Measurements from ENCODE around the gene GPS1. TPM values are rescaled to one million over a fixed set of nuclear protein-coding genes. Genes with fewer than 3 reads are reported as not detected.

Gene GPS1
- total and polyA plus RNA-seq, 10 of the 15 experiments (the other 5 are each of a cell fraction or from before 2014, with no cell fraction given): 2.2 to 146 (median 77.7) TPM

- TF ChIP-seq, protein P1, sequence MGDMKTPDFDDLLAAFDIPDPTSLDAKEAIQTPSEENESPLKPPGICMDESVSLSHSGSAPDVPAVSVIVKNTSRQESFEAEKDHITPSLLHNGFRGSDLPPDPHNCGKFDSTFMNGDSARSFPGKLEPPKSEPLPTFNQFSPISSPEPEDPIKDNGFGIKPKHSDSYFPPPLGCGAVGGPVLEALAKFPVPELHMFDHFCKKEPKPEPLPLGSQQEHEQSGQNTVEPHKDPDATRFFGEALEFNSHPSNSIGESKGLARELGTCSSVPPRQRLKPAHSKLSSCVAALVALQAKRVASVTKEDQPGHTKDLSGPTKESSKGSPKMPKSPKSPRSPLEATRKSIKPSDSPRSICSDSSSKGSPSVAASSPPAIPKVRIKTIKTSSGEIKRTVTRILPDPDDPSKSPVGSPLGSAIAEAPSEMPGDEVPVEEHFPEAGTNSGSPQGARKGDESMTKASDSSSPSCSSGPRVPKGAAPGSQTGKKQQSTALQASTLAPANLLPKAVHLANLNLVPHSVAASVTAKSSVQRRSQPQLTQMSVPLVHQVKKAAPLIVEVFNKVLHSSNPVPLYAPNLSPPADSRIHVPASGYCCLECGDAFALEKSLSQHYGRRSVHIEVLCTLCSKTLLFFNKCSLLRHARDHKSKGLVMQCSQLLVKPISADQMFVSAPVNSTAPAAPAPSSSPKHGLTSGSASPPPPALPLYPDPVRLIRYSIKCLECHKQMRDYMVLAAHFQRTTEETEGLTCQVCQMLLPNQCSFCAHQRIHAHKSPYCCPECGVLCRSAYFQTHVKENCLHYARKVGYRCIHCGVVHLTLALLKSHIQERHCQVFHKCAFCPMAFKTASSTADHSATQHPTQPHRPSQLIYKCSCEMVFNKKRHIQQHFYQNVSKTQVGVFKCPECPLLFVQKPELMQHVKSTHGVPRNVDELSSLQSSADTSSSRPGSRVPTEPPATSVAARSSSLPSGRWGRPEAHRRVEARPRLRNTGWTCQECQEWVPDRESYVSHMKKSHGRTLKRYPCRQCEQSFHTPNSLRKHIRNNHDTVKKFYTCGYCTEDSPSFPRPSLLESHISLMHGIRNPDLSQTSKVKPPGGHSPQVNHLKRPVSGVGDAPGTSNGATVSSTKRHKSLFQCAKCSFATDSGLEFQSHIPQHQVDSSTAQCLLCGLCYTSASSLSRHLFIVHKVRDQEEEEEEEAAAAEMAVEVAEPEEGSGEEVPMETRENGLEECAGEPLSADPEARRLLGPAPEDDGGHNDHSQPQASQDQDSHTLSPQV (IDR thresholded peaks at IDR 0.05): no peak
- TF ChIP-seq SMARCA5 (IDR thresholded peaks at IDR 0.05) (no peak), POLR2A (IDR thresholded peaks at IDR 0.05; ENCODE audit: low read depth, low read length) (peak; percentile 67; the same call in 1 of the 2 replicates), RELA (IDR thresholded peaks at IDR 0.05; ENCODE audit: borderline replicate concordance, partially characterized antibody) (no peak), EP300 (IDR thresholded peaks at IDR 0.05; ENCODE audit: borderline replicate concordance in 1 of 2, control insufficient read depth in 1 of 2, low read depth in 2 of 2, low read length in 2 of 2) (no peak), NR2C2 (IDR thresholded peaks at IDR 0.05; ENCODE audit: borderline replicate concordance, control insufficient read depth, insufficient read length, low read depth) (no peak), EZH2 (IDR thresholded peaks at IDR 0.05; ENCODE audit: borderline replicate concordance, control insufficient read depth, low read depth, low read length) (no peak), NFXL1 (IDR thresholded peaks at IDR 0.05; ENCODE audit: borderline replicate concordance) (0 out of 2 replicates have a peak, but pooled peaks have one; percentile 46), MYC (IDR thresholded peaks at IDR 0.05; ENCODE audit: insufficient read depth, insufficient read length, insufficient replicate concordance, low read length, severe bottlenecking) (no peak), E2F4 (IDR thresholded peaks at IDR 0.05; ENCODE audit: low read depth, low read length) (no peak), LARP7 (IDR thresholded peaks at IDR 0.05) (peak; percentile 40), SREBF2 (IDR thresholded peaks at IDR 0.05; ENCODE audit: low read length) (no peak)
- TF ChIP-seq, protein P2, sequence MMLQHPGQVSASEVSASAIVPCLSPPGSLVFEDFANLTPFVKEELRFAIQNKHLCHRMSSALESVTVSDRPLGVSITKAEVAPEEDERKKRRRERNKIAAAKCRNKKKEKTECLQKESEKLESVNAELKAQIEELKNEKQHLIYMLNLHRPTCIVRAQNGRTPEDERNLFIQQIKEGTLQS (IDR thresholded peaks at IDR 0.05; ENCODE audit: borderline replicate concordance, extremely low read depth, low read depth, low read length): no peak
- TF ChIP-seq, protein P3, sequence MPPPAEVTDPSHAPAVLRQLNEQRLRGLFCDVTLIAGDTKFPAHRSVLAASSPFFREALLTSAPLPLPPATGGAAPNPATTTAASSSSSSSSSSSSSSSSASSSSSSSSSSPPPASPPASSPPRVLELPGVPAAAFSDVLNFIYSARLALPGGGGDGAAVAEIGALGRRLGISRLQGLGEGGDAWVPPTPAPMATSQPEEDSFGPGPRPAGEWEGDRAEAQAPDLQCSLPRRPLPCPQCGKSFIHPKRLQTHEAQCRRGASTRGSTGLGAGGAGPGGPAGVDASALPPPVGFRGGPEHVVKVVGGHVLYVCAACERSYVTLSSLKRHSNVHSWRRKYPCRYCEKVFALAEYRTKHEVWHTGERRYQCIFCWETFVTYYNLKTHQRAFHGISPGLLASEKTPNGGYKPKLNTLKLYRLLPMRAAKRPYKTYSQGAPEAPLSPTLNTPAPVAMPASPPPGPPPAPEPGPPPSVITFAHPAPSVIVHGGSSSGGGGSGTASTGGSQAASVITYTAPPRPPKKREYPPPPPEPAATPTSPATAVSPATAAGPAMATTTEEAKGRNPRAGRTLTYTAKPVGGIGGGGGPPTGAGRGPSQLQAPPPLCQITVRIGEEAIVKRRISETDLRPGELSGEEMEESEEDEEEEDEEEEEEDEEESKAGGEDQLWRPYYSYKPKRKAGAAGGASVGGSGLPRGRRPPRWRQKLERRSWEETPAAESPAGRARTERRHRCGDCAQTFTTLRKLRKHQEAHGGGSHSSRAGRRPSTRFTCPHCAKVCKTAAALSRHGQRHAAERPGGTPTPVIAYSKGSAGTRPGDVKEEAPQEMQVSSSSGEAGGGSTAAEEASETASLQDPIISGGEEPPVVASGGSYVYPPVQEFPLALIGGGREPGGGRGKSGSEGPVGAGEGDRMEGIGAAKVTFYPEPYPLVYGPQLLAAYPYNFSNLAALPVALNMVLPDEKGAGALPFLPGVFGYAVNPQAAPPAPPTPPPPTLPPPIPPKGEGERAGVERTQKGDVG (CRISPR knock-in tag; IDR thresholded peaks at IDR 0.05): no peak
- TF ChIP-seq, protein P4, sequence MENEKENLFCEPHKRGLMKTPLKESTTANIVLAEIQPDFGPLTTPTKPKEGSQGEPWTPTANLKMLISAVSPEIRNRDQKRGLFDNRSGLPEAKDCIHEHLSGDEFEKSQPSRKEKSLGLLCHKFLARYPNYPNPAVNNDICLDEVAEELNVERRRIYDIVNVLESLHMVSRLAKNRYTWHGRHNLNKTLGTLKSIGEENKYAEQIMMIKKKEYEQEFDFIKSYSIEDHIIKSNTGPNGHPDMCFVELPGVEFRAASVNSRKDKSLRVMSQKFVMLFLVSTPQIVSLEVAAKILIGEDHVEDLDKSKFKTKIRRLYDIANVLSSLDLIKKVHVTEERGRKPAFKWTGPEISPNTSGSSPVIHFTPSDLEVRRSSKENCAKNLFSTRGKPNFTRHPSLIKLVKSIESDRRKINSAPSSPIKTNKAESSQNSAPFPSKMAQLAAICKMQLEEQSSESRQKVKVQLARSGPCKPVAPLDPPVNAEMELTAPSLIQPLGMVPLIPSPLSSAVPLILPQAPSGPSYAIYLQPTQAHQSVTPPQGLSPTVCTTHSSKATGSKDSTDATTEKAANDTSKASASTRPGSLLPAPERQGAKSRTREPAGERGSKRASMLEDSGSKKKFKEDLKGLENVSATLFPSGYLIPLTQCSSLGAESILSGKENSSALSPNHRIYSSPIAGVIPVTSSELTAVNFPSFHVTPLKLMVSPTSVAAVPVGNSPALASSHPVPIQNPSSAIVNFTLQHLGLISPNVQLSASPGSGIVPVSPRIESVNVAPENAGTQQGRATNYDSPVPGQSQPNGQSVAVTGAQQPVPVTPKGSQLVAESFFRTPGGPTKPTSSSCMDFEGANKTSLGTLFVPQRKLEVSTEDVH (IDR thresholded peaks at IDR 0.05; ENCODE audit: low read depth, partially characterized antibody): no peak
- TF ChIP-seq, protein P5, sequence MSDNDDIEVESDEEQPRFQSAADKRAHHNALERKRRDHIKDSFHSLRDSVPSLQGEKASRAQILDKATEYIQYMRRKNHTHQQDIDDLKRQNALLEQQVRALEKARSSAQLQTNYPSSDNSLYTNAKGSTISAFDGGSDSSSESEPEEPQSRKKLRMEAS (IDR thresholded peaks at IDR 0.05; ENCODE audit: low read depth, low read length): no peak
Observed at GRCh38 chr17:82097184-82097918, 45.7 kb downstream of the GPS1 start (continued).
